Stromal cell of bone marrow (primary cell): Measurements from ENCODE around the gene MAGEA12.
"Not testable (repeated sequence)": the region's sequence is repeated elsewhere in the genome, so short reads cannot be mapped to it uniquely, and the experiment has no call there.

Experiments used
- DNase-seq: peaks from one replicate; pipeline ENCODE4 v3.0.0-alpha.2; 2012; ENCODE audit warnings: low read depth

Gene MAGEA12

GRCh38 chrX:152766562-152766961 lies 33.0 kb downstream of the MAGEA12 start:
- DNase-seq, result not testable (repeated sequence)

GRCh38 chrX:152769549-152770289 lies 36.2 kb downstream of the MAGEA12 start, which contains the start of gene MAGEA6:
Gene MAGEA6, minus strand, starts transcription at chrX:152769689. Its CDS starts 2,039 bp downstream, at chrX:152767650.
- DNase-seq, result not testable (repeated sequence)

GRCh38 chrX:152787062-152787461 lies 53.5 kb downstream of the MAGEA12 start:
- DNase-seq, result not testable (repeated sequence)
